ENCODE measurements around the gene MIPOL1.
"Not testable (repeated sequence)": the region's sequence is repeated elsewhere in the genome, so short reads cannot be mapped to it uniquely, and the experiment has no call there.

The MIPOL1 gene

GRCh38 chr14:37186865-37187264, 10.9 kb upstream of the MIPOL1 start:
- DNase-seq (ENCODE audit: low spot score): no peak
- no peak for FAIRE-seq

- DNase-seq (ENCODE audit: low spot score) (no peak), FAIRE-seq (no peak)
Observed at GRCh38 chr14:37187294-37187693, 10.4 kb upstream of the MIPOL1 start.

GRCh38 chr14:37187840-37188577, 9.7 kb upstream of the MIPOL1 start:
- FAIRE-seq: not testable (repeated sequence)

GRCh38 chr14:37189733-37190132, 8.0 kb upstream of the MIPOL1 start:
- DNase-seq (ENCODE audit: low spot score); FAIRE-seq: not testable (repeated sequence)

More at GRCh38 chr14:37187840-37188577, 9.7 kb upstream of the MIPOL1 start:
- DNase-seq (ENCODE audit: low spot score): not testable (repeated sequence)

- FAIRE-seq (no peak), DNase-seq (ENCODE audit: low spot score) (no peak)
Observed at GRCh38 chr14:37194698-37195097, 3.0 kb upstream of the MIPOL1 start.

GRCh38 chr14:37195327-37195726, 2.4 kb upstream of the MIPOL1 start:
- FAIRE-seq (no peak), DNase-seq (ENCODE audit: low spot score) (no peak)

- FAIRE-seq: no peak
Observed at GRCh38 chr14:37196604-37197420, 925 bp upstream of the MIPOL1 start.

GRCh38 chr14:37198273-37198598, 499 bp downstream of the MIPOL1 start:
- DNase-seq (ENCODE audit: low spot score): no peak
- no peak for FAIRE-seq

More at GRCh38 chr14:37196604-37197420, 925 bp upstream of the MIPOL1 start:
- no peak for DNase-seq (ENCODE audit: low spot score)

GRCh38 chr14:37198907-37199306, 1.2 kb downstream of the MIPOL1 start:
- no peak for FAIRE-seq
- no peak for DNase-seq (ENCODE audit: low spot score)

GRCh38 chr14:37201724-37202123, 4.0 kb downstream of the MIPOL1 start:
- DNase-seq (ENCODE audit: low spot score): no peak
- no peak for FAIRE-seq

- no peak for FAIRE-seq
- DNase-seq (ENCODE audit: low spot score): no peak
Observed at GRCh38 chr14:37202265-37202664, 4.5 kb downstream of the MIPOL1 start.

- FAIRE-seq (no peak), DNase-seq (ENCODE audit: low spot score) (no peak)
Observed at GRCh38 chr14:37202812-37203211, 5.1 kb downstream of the MIPOL1 start.

- DNase-seq (ENCODE audit: low spot score) (no peak), FAIRE-seq (no peak)
Observed at GRCh38 chr14:37203423-37203822, 5.7 kb downstream of the MIPOL1 start.

GRCh38 chr14:37205623-37206605, 8.2 kb downstream of the MIPOL1 start:
- not testable (repeated sequence) for DNase-seq (ENCODE audit: low spot score); FAIRE-seq

- FAIRE-seq; DNase-seq (ENCODE audit: low spot score): not testable (repeated sequence)
Observed at GRCh38 chr14:37209617-37210016, 11.9 kb downstream of the MIPOL1 start.

- FAIRE-seq: no peak
- no peak for DNase-seq (ENCODE audit: low spot score)
Observed at GRCh38 chr14:37210448-37210847, 12.7 kb downstream of the MIPOL1 start.

- DNase-seq (ENCODE audit: low spot score) (no peak), FAIRE-seq (no peak)
Observed at GRCh38 chr14:37213016-37213415, 15.3 kb downstream of the MIPOL1 start.

GRCh38 chr14:37215345-37215744, 17.6 kb downstream of the MIPOL1 start:
- DNase-seq (ENCODE audit: low spot score): no peak
- no peak for FAIRE-seq

GRCh38 chr14:37221073-37221472, 23.3 kb downstream of the MIPOL1 start:
- DNase-seq (ENCODE audit: low spot score) (no peak), FAIRE-seq (no peak)

- DNase-seq (ENCODE audit: low spot score) (no peak), FAIRE-seq (no peak)
Observed at GRCh38 chr14:37223947-37224474, 26.3 kb downstream of the MIPOL1 start.

GRCh38 chr14:37225668-37226067, 27.9 kb downstream of the MIPOL1 start:
- DNase-seq (ENCODE audit: low spot score); FAIRE-seq: not testable (repeated sequence)

Measured in RCC 7860 (cell line).